ENCODE data around the gene PHF21B. TPM values are rescaled to one million over a fixed set of nuclear protein-coding genes. Genes with fewer than 3 reads are reported as not detected.

The PHF21B gene
- total RNA-seq, 4 donors from 2014 or later = under 0.01 to 11.9 (median 2.9) TPM

DNA sequence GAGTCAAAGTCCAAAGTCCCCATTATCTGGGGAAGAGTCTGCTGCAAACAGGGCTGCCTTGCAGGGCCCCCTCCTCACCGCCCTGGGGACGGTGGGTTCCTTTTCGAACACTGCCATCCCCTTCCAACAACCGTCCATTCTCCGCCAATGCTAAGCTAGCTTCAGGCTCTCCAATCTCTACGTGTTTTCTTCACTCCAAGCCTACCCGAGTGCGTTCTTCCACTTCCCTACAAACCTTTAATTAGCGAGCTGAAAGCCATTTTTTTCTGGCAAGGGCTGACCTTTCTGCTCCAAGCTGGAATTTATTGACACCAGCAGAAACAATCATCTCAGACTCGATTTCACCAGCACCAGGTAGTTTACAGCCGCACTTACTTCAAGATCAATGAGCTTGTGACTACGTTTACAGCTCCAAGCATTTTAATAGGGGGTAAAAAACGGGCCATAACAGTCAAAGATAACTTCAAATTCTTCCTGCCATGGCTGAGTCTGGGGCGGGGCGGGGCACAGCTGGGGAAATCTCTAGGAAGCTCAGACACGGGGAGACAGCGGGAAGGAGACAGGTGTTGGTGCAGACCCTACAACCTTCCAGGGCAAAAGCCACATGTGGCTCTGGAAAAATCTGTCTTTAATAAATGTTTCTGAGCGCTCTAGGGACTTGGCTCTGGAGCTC is 82.2 kb downstream of the PHF21B start:
- Histone ChIP-seq H3K4me3 (no peak overlapping the region), H3K4me1 (peaks cover 0 to 7% of the 10 kb centered on the region in 2 donors), H3K36me3 (no peaks in the 10 kb centered on the region), H3K9me3 (no peaks in the 10 kb centered on the region), H3K27ac (no peak overlapping the region), H3K27me3 (no peaks in the 10 kb centered on the region)
- intact Hi-C loops (cut with DNase I; ENCODE audit: low total_unique reads) = no loop called here
- TF ChIP-seq POLR2A (IDR thresholded peaks at IDR 0.05) = no peak
- TF ChIP-seq, protein P1, sequence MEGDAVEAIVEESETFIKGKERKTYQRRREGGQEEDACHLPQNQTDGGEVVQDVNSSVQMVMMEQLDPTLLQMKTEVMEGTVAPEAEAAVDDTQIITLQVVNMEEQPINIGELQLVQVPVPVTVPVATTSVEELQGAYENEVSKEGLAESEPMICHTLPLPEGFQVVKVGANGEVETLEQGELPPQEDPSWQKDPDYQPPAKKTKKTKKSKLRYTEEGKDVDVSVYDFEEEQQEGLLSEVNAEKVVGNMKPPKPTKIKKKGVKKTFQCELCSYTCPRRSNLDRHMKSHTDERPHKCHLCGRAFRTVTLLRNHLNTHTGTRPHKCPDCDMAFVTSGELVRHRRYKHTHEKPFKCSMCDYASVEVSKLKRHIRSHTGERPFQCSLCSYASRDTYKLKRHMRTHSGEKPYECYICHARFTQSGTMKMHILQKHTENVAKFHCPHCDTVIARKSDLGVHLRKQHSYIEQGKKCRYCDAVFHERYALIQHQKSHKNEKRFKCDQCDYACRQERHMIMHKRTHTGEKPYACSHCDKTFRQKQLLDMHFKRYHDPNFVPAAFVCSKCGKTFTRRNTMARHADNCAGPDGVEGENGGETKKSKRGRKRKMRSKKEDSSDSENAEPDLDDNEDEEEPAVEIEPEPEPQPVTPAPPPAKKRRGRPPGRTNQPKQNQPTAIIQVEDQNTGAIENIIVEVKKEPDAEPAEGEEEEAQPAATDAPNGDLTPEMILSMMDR (IDR thresholded peaks at IDR 0.05) = no peak
- no peak for DNase-seq

DNA sequence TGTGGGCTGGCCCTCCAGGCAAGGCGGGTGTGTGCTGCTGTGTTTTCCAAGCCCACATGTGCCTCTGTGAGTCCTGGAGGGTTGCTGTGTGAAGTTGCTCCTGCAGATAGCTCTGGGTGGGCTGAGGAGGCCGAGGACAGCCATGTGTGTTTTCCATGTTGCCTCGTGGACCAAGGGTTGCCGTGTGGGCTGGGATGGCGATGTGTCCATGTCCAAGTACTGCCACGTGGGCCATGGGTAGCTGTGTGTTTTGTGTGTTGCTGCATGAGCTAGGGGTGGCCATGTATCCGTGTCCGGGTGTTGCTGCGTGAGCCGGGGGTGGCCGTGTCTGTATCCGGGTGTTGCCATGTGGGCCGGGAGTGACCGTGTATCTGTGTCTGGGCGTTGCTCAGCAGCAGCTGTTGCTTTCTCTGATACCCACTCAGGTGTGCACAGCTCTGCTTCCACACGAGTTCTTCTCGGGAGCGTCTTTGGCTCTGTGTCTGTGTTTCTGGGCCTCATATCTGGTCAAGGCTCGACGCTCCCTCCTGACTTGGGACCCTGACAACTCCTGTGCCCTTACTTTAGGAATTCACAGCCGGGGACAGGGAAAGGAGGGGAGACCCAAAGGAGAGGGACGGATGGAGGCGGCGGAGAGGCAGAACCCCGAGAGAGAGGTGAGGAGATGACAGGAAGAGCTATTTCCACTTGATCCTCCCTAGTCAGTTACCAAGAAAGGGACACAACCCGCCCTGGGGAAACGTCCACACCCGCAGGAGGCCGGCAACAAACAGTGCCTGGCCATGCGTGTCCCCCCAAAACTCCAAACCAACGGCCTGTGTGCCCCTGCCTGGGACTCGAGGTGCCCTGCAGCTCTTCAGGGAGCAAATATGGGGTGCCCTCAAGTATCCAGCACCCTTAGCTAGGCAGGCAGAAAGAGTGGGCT is 83.1 kb downstream of the PHF21B start:
- H3K9me3 ChIP-seq = no peaks in the 10 kb centered on the region
- no peaks in the 10 kb centered on the region for H3K36me3 ChIP-seq
- no peak overlapping the region for H3K27ac ChIP-seq
- no peaks in the 10 kb centered on the region for H3K27me3 ChIP-seq
- TF ChIP-seq, protein P1 (IDR thresholded peaks at IDR 0.05) = no peak
- TF ChIP-seq POLR2A (IDR thresholded peaks at IDR 0.05) = no peak
- peaks cover 0 to 1% of the 10 kb centered on the region in 2 donors for H3K4me1 ChIP-seq
- no peak overlapping the region for H3K4me3 ChIP-seq
- no peak for DNase-seq
- intact Hi-C loops (cut with DNase I; ENCODE audit: low total_unique reads) = no loop called here

DNA sequence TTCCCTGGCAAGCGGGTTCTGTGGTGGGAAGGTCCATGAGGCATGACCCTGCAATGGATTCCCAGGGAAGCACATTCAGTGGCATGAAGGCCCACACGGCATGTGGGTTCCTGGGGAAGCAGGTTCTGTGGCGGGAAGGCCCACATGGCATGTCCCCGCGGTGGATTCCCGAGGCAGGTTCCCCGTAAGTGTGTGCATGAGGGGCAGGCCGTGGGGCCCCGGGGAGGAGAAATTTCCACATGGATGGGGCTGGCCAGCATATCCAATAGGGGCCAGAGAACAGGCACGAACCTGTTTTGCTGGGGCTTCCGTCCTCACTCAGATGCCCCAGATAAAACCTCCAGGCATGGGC is 83.7 kb downstream of the PHF21B start:
- Histone ChIP-seq H3K4me3 (no peak overlapping the region), H3K27ac (no peak overlapping the region), H3K27me3 (no peaks in the 10 kb centered on the region), H3K4me1 (no peaks in the 10 kb centered on the region), H3K9me3 (no peaks in the 10 kb centered on the region), H3K36me3 (no peaks in the 10 kb centered on the region)
- TF ChIP-seq, protein P1 (IDR thresholded peaks at IDR 0.05) = no peak
- no peak for TF ChIP-seq POLR2A (IDR thresholded peaks at IDR 0.05)
- DNase-seq = no peak
- intact Hi-C loops (cut with DNase I; ENCODE audit: low total_unique reads) = no loop called here

DNA sequence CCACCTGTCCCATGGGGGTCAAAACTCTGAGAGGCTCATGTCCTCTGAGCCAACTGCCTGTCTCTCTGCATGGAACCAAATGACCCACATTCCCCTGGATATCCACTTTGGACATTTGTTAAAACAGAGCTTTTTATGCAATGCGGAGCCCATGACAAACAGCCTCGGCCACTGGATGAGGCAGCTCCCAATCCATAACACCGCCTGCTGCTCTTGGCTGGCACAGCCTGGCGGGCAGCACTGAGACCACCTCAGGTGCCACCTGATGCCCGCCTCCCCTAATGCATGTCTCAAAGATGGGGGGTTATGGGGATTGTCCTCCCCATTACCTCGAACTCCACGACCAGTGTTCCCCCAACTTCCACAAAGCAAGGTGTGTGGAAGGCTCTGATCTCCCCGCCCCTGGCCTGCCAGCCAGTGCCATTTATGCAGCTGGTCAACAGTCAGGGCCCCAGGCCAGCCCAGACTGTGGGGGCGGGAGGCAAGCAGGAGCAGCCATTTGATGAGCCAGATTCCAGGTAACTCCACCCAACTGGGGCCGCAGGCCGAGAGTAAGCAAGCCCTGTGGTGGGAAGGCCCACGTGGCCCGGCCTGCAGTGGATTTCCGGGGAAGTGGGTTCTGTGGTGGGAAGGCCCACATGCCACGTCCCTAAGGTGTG is 84.2 kb downstream of the PHF21B start:
- intact Hi-C loops (cut with DNase I; ENCODE audit: low total_unique reads) = no loop called here
- H3K4me1 ChIP-seq = no peaks in the 10 kb centered on the region
- H3K4me3 ChIP-seq = no peak overlapping the region
- no peaks in the 10 kb centered on the region for H3K9me3 ChIP-seq
- no peak overlapping the region for H3K27ac ChIP-seq
- H3K27me3 ChIP-seq = no peaks in the 10 kb centered on the region
- DNase-seq = no peak
- H3K36me3 ChIP-seq = no peaks in the 10 kb centered on the region
- no peak for TF ChIP-seq POLR2A (IDR thresholded peaks at IDR 0.05)
- TF ChIP-seq, protein P1 (IDR thresholded peaks at IDR 0.05) = no peak

Data from uterus (tissue), 4 donors.